Endothelial cell of umbilical vein (primary cell): ENCODE measurements around the gene LRCOL1. TPM values are rescaled to one million over a fixed set of nuclear protein-coding genes. Genes with fewer than 3 reads are reported as not detected.

Experiments used
- BruUV-seq: library from RNA; stranded (reverse); fragments of 400-500 nt; replicated peaks from 2 replicates; lab custom pipeline; 2021; lab: Mats Ljungman, UMichigan
- CTCF ChIA-PET: fragments of 300-600, 350-600 bp; sonication (Branson Sonifier 250); formaldehyde crosslinking; loops from one replicate; lab custom pipeline; 2021; ENCODE audit warnings: antibody characterized with exemption, inconsistent platforms; lab: Charles Lee
- POLR2A ChIA-PET: fragments of 300-600, 350-600 bp; sonication (Branson Sonifier 250); formaldehyde crosslinking; loops from one replicate; lab custom pipeline; 2021; ENCODE audit warnings: antibody characterized with exemption, inconsistent platforms; lab: Charles Lee
- DNase-seq: peaks from one replicate; pipeline ENCODE4 v3.0.0-alpha.2; 2011; ENCODE audit warnings: low read depth, low spot score
- FAIRE-seq: peaks from 2 replicates; lab custom pipeline; 2011; peaks lifted over from hg19 to GRCh38; lab: Jason Lieb, UNC
- H2AFZ ChIP-seq: 2 replicates; pipeline ENCODE4 v1.6.0; 2012; ENCODE audit warnings: low read depth, low read length, control low read depth, inconsistent platforms
- H3K27ac ChIP-seq: 2 replicates; pipeline ENCODE4 v1.5.1; 2011; ENCODE audit warnings: low read depth, mild to moderate bottlenecking, control low read depth, low read length, moderate library complexity; ENCODE audit not compliant: insufficient read depth
- H3K27me3 ChIP-seq, 2 experiments: 2 replicates each; pipeline versions ENCODE4 v1.6.0 to v1.6.1; 2011; ENCODE audit warnings: low read length in 2 of 2, mixed read lengths in 1 of 2; ENCODE audit not compliant: control insufficient read depth in 2 of 2, insufficient read depth in 2 of 2
- H3K36me3 ChIP-seq, 2 experiments: 2 replicates in 1 of 2; 3 replicates in 1 of 2; pipeline ENCODE4 v1.5.1; 2011; ENCODE audit warnings: low read length in 2 of 2, mild to moderate bottlenecking in 1 of 2, moderate library complexity in 1 of 2; ENCODE audit not compliant: control insufficient read depth in 2 of 2, insufficient read depth in 2 of 2; ENCODE audit errors: extremely low read depth in 1 of 2
- H3K4me1 ChIP-seq: 3 replicates; pipeline ENCODE4 v1.5.1; 2011; ENCODE audit warnings: mild to moderate bottlenecking, low read length; ENCODE audit not compliant: control insufficient read depth, insufficient read depth; ENCODE audit errors: extremely low read depth
- H3K4me2 ChIP-seq: 2 replicates; pipeline ENCODE4 v1.6.1; 2011; ENCODE audit warnings: low read length, control low read depth, mixed read lengths; ENCODE audit not compliant: insufficient read depth
- H3K4me3 ChIP-seq, 3 experiments: fragments of 200-600 bp in 1 of 3; sonication (generic), shearing (Covaris generic) in 1 of 3; replicated peaks in 1 of 3; 2 replicates each; pipeline ENCODE4 v1.5.1; 2011 to 2016; ENCODE audit warnings: control low read depth in 3 of 3, low read length in 3 of 3, mild to moderate bottlenecking in 2 of 3, inconsistent platforms in 1 of 3, low read depth in 1 of 3, moderate library complexity in 1 of 3; ENCODE audit not compliant: insufficient read depth in 1 of 3
- H3K79me2 ChIP-seq: 2 replicates; pipeline ENCODE4 v1.6.0; 2012; ENCODE audit warnings: low read length, inconsistent platforms; ENCODE audit not compliant: control insufficient read depth, insufficient read depth
- H3K9ac ChIP-seq: replicated peaks from 2 replicates; pipeline ENCODE3; 2011; ENCODE audit warnings: low read length, control low read depth; ENCODE audit not compliant: insufficient read depth; ENCODE audit errors: extremely low read depth
- H3K9me1 ChIP-seq: replicated peaks from 3 replicates; pipeline ENCODE4 v1.6.0; 2011; ENCODE audit warnings: mild to moderate bottlenecking, low read length; ENCODE audit not compliant: control insufficient read depth, insufficient read depth; ENCODE audit errors: extremely low read depth
- H3K9me3 ChIP-seq: replicated peaks from 2 replicates; pipeline ENCODE4 v1.5.1; 2012; ENCODE audit warnings: low read length, inconsistent platforms; ENCODE audit not compliant: control insufficient read depth, insufficient read depth
- H4K20me1 ChIP-seq: replicated peaks from 2 replicates; pipeline ENCODE3; 2011; ENCODE audit warnings: mild to moderate bottlenecking, low read length; ENCODE audit not compliant: control insufficient read depth, insufficient read depth; ENCODE audit errors: extremely low read depth
- CTCF ChIP-seq, 2 donors: IDR thresholded peaks; 1 replicate in 1 of 2; 2 replicates in 1 of 2; pipeline ENCODE4 v1.5.1; 2011; ENCODE audit warnings: low read length in 2 of 2, mild to moderate bottlenecking in 2 of 2, moderate library complexity in 2 of 2, control low read depth in 1 of 2, inconsistent platforms in 1 of 2, low read depth in 1 of 2; ENCODE audit not compliant: insufficient read depth in 1 of 2; ENCODE audit errors: extremely low read depth in 1 of 2
- EZH2 ChIP-seq: IDR thresholded peaks from 2 replicates; pipeline ENCODE4 v1.6.1; 2012; ENCODE audit warnings: borderline replicate concordance, low read depth, mild to moderate bottlenecking, moderate library complexity, low read length, inconsistent platforms; ENCODE audit not compliant: severe bottlenecking
- FOS ChIP-seq: IDR thresholded peaks from 2 replicates; pipeline ENCODE4 v1.6.1; 2011; ENCODE audit warnings: mild to moderate bottlenecking, low read length, moderate library complexity, borderline replicate concordance; ENCODE audit not compliant: insufficient read depth
- GATA2 ChIP-seq: IDR thresholded peaks from 2 replicates; pipeline ENCODE4 v1.7.0; 2011; ENCODE audit warnings: low read depth, mild to moderate bottlenecking, moderate library complexity, mixed read lengths, low read length; ENCODE audit not compliant: insufficient read length, insufficient read depth
- JUN ChIP-seq: IDR thresholded peaks from 2 replicates; pipeline ENCODE4 v1.6.1; 2011; ENCODE audit warnings: borderline replicate concordance, low read depth; ENCODE audit not compliant: insufficient read length, insufficient read depth
- MAX ChIP-seq: IDR thresholded peaks from 2 replicates; pipeline ENCODE4 v1.6.1; 2011; ENCODE audit not compliant: insufficient read depth, insufficient read length
- MYC ChIP-seq: IDR thresholded peaks from one replicate; pipeline ENCODE4 v1.6.1; 2011; ENCODE audit warnings: mild to moderate bottlenecking, low read depth, low read length
- POLR2A ChIP-seq: IDR thresholded peaks from 2 replicates; pipeline ENCODE4 v1.6.1; 2012; ENCODE audit warnings: low read depth, mild to moderate bottlenecking, control low read depth, low read length
- POLR2AphosphoS5 ChIP-seq: IDR thresholded peaks from 2 replicates; pipeline ENCODE4 v1.6.1; 2012; ENCODE audit warnings: low read depth, mild to moderate bottlenecking, control low read depth, low read length, moderate library complexity; ENCODE audit not compliant: insufficient read depth
- dilution Hi-C: fragments of 300-500 bp; cut with MboI; formaldehyde crosslinking; loops from one replicate; pipeline ENCODE4 v1.15.0; 2019; ENCODE audit warnings: low sequenced_read_pairs; ENCODE audit not compliant: extremely low pct_ligation_motif_present
- intact Hi-C: fragments of 100-400 bp; cut with micrococcal nuclease; formaldehyde crosslinking; loops from one replicate; pipeline ENCODE4 v1.10.0; 2022
- polyA plus RNA-seq, 4 experiments: library from polyadenylated mRNA; depleted of rRNA in 3 of 4; stranded (reverse) in 3 of 4; unstranded in 1 of 4; fragments of >200 nt; gene quantifications; 2 replicates each; pipeline versions ENCODE4 v1.2.1 to v1.2.3, GENCODE V29; 2011 to 2012; ENCODE audit warnings: missing spikeins in 1 of 4
- total RNA-seq: library from RNA; stranded (reverse); gene quantifications from 2 replicates; pipeline ENCODE4 v1.2.3, GENCODE V29; 2021

The LRCOL1 gene
- total and polyA plus RNA-seq, 2 donors (not counting 3 experiments of a cell fraction or from before 2014, with no cell fraction given): 1.2 to 1.5 TPM

- Histone ChIP-seq H3K4me1 (peaks cover 17% of the 10 kb centered on the region), H3K27ac (no peak overlapping the region), H3K9me1 (no peaks in the 10 kb centered on the region), H3K79me2 (no peaks in the 10 kb centered on the region), H3K9ac (no peak overlapping the region), H3K4me3 (no peak overlapping the region), H3K36me3 (no peaks in the 10 kb centered on the region), H3K4me2 (no peak overlapping the region), H2AFZ (no peak overlapping the region), H4K20me1 (no peaks in the 10 kb centered on the region), H3K9me3 (no peaks in the 10 kb centered on the region), H3K27me3 (peaks cover 3 to 33% of the 10 kb centered on the region in 2 experiments)
- dilution Hi-C loops (no loop called here), intact Hi-C loops (no loop called here)
- DNase-seq: no peak
- FAIRE-seq: no peak
- BruUV-seq: no TSS peak
- POLR2A ChIA-PET: no interaction called here
- TF ChIP-seq POLR2AphosphoS5 (no peak), MYC (no peak), POLR2A (no peak), CTCF (IDR thresholded peaks at IDR 0.05; ENCODE audit: extremely low read depth in 1 of 2, insufficient read depth in 1 of 2, low read depth in 1 of 2, low read length in 2 of 2) (no peak), EZH2 (no peak), FOS (no peak), JUN (no peak), MAX (no peak), GATA2 (no peak)
- CTCF ChIA-PET: no interaction called here
Measured at GRCh38 chr12:132605892-132606291, 4.5 kb downstream of the LRCOL1 start.
